Measurements from ENCODE around the gene IL2RG. TPM values are rescaled to one million over a fixed set of nuclear protein-coding genes. Genes with fewer than 3 reads are reported as not detected.

Gene IL2RG
- 1 to 10 TPM; 1.8 to 2.6 TPM for total RNA-seq
- long read RNA-seq: 0 reads

GRCh38 chrX:71111141-71111843 lies at the start of gene IL2RG:
Gene IL2RG, minus strand, starts transcription at chrX:71111577. Its CDS starts 38 bp downstream, at chrX:71111539.
- DNase-seq (no peak), ATAC-seq (peak in 1 of 2 donors; percentile 82)
- intact Hi-C loops (cut with DNase I): no loop called here

- DNase-seq (no peak), ATAC-seq (no peak)
- intact Hi-C loops (cut with DNase I): no loop called here
Observed at GRCh38 chrX:71160475-71160874, 49.1 kb upstream of the IL2RG start.

GRCh38 chrX:71159335-71159734 lies 48.0 kb upstream of the IL2RG start:
- DNase-seq (no peak), ATAC-seq (no peak)
- intact Hi-C loops (cut with DNase I): no loop called here

- intact Hi-C loops (cut with DNase I): no loop called here
- DNase-seq (no peak), ATAC-seq (no peak)
Observed at GRCh38 chrX:71158603-71159002, 47.2 kb upstream of the IL2RG start.

- intact Hi-C loops (cut with DNase I): no loop called here
- ATAC-seq (no peak), DNase-seq (no peak)
Observed at GRCh38 chrX:71154641-71155040, 43.3 kb upstream of the IL2RG start.

GRCh38 chrX:71154196-71154595 lies 42.8 kb upstream of the IL2RG start:
- no peak for ATAC-seq
- no peak for DNase-seq
- intact Hi-C loops (cut with DNase I): no loop called here

GRCh38 chrX:71151366-71151765 lies 40.0 kb upstream of the IL2RG start:
- no peak for ATAC-seq
- intact Hi-C loops (cut with DNase I): no loop called here
- DNase-seq: no peak

- ATAC-seq (no peak), DNase-seq (no peak)
- intact Hi-C loops (cut with DNase I): no loop called here
Observed at GRCh38 chrX:71148278-71148663, 36.9 kb upstream of the IL2RG start.

GRCh38 chrX:71147496-71148277 lies 36.3 kb upstream of the IL2RG start:
- no peak for ATAC-seq
- intact Hi-C loops (cut with DNase I): no loop called here
- DNase-seq: no peak

- DNase-seq: no peak
- ATAC-seq: peak; percentile 3 to 7
Observed at GRCh38 chrX:71144651-71145050, 33.3 kb upstream of the IL2RG start, which contains the start of gene NLGN3. Gene NLGN3, plus strand, starts transcription at chrX:71144841. Its CDS starts 2,909 bp downstream, at chrX:71147750.

GRCh38 chrX:71143508-71143907 lies 32.1 kb upstream of the IL2RG start:
- DNase-seq: peak; percentile 47

More at GRCh38 chrX:71144651-71145050, 33.3 kb upstream of the IL2RG start, which contains the start of gene NLGN3:
- intact Hi-C loops (cut with DNase I): no loop called here

GRCh38 chrX:71140440-71140839 lies 29.1 kb upstream of the IL2RG start:
- ATAC-seq (no peak), DNase-seq (no peak)
- intact Hi-C loops (cut with DNase I): no loop called here

More at GRCh38 chrX:71143508-71143907, 32.1 kb upstream of the IL2RG start:
- intact Hi-C loops (cut with DNase I): no loop called here
- ATAC-seq: no peak

- DNase-seq: no peak
- intact Hi-C loops (cut with DNase I): no loop called here
- ATAC-seq: no peak
Observed at GRCh38 chrX:71131510-71131909, 20.1 kb upstream of the IL2RG start.

- intact Hi-C loops (cut with DNase I): no loop called here
- ATAC-seq (peak; percentile 77 to 80), DNase-seq (peak; percentile 59)
Observed at GRCh38 chrX:71128915-71129765, 17.8 kb upstream of the IL2RG start.

GRCh38 chrX:71128166-71128833 lies 16.9 kb upstream of the IL2RG start:
- DNase-seq: no peak
- intact Hi-C loops (cut with DNase I): no loop called here
- ATAC-seq: peak in 1 of 2 donors; percentile 29

GRCh38 chrX:71118985-71119535 lies 7.7 kb upstream of the IL2RG start:
- intact Hi-C loops (cut with DNase I): no loop called here
- DNase-seq: no peak
- ATAC-seq: peak; percentile 35 to 52

GRCh38 chrX:71118032-71118984 lies 6.9 kb upstream of the IL2RG start, which contains the start of gene MED12:
Gene MED12, plus strand, starts transcription at chrX:71118596. Its CDS starts 159 bp downstream, at chrX:71118755.
- ATAC-seq: peak; percentile 98 to 99
- intact Hi-C loops (cut with DNase I): no loop called here
- peak; percentile 88 for DNase-seq
